Progenitor cell of endocrine pancreas (in vitro differentiated cells): ENCODE data around the gene B4GALT3. TPM values are rescaled to one million over a fixed set of nuclear protein-coding genes. Genes with fewer than 3 reads are reported as not detected.

Experiments
- DNase-seq: peaks from one replicate; pipeline ENCODE4 v3.0.0; 2021; ENCODE audit warnings: low spot score; ENCODE audit not compliant: unreplicated experiment
- H3K27ac Mint-ChIP-seq: 2 replicates; pipeline ENCODE4 v1.8.0; 2021; ENCODE audit warnings: mild to moderate bottlenecking, moderate library complexity, mixed read lengths
- H3K27me3 Mint-ChIP-seq: 2 replicates; pipeline ENCODE4 v1.8.0; 2021; ENCODE audit warnings: mixed read lengths
- H3K36me3 Mint-ChIP-seq: 2 replicates; pipeline ENCODE4 v1.8.0; 2022; ENCODE audit warnings: mixed read lengths; ENCODE audit not compliant: insufficient read depth
- H3K4me1 Mint-ChIP-seq: 2 replicates; pipeline ENCODE4 v1.8.0; 2021; ENCODE audit warnings: low read depth, mixed read lengths
- H3K4me3 Mint-ChIP-seq: 2 replicates; pipeline ENCODE4 v1.8.0; 2021; ENCODE audit warnings: low read depth, mild to moderate bottlenecking, moderate library complexity, mixed read lengths
- H3K9me3 Mint-ChIP-seq: 2 replicates; pipeline ENCODE4 v1.8.0; 2021; ENCODE audit warnings: low read depth, mixed read lengths
- total RNA-seq: library from RNA; stranded (reverse); gene quantifications from 2 replicates; pipeline ENCODE4 v1.2.1, GENCODE V29; 2021
- TF ChIP-seq, protein P1 (sequence below): fragments of 200-600 bp; sonication (generic); IDR thresholded peaks from one replicate; pipeline ENCODE4 v1.5.0; 2021; ENCODE audit warnings: antibody characterized with exemption, mild to moderate bottlenecking; ENCODE audit not compliant: unreplicated experiment

The B4GALT3 gene
- total RNA-seq, 1 donor from 2014 or later = 45.9 TPM

DNA sequence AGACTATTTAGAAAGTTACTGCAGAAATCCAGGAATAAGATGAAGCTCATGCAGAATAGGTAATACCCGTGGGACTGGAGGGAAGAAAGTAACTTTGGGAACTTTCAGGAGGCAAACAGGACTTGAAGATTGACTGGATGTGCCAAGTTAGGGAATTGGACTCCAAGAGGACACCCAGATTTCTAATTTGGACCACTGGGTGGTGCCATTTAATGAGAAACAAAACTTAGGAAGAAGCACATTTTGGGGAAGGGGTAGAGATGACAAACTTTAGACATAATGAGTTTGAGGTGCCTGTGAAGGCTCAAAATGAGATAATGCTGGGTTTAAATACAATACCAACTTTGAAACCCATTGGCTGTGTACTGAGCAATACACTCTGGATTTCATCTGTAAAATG lies 3.3 kb upstream of the B4GALT3 start:
- H3K27ac Mint-ChIP-seq = no peak overlapping the region
- H3K4me3 Mint-ChIP-seq = no peak overlapping the region
- TF ChIP-seq, protein P1, sequence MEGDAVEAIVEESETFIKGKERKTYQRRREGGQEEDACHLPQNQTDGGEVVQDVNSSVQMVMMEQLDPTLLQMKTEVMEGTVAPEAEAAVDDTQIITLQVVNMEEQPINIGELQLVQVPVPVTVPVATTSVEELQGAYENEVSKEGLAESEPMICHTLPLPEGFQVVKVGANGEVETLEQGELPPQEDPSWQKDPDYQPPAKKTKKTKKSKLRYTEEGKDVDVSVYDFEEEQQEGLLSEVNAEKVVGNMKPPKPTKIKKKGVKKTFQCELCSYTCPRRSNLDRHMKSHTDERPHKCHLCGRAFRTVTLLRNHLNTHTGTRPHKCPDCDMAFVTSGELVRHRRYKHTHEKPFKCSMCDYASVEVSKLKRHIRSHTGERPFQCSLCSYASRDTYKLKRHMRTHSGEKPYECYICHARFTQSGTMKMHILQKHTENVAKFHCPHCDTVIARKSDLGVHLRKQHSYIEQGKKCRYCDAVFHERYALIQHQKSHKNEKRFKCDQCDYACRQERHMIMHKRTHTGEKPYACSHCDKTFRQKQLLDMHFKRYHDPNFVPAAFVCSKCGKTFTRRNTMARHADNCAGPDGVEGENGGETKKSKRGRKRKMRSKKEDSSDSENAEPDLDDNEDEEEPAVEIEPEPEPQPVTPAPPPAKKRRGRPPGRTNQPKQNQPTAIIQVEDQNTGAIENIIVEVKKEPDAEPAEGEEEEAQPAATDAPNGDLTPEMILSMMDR = no peak
- no peaks in the 10 kb centered on the region for H3K9me3 Mint-ChIP-seq
- H3K4me1 Mint-ChIP-seq = peaks cover 17% of the 10 kb centered on the region
- H3K36me3 Mint-ChIP-seq = peaks cover under 1% of the 10 kb centered on the region
- no peaks in the 10 kb centered on the region for H3K27me3 Mint-ChIP-seq
- no peak for DNase-seq

DNA sequence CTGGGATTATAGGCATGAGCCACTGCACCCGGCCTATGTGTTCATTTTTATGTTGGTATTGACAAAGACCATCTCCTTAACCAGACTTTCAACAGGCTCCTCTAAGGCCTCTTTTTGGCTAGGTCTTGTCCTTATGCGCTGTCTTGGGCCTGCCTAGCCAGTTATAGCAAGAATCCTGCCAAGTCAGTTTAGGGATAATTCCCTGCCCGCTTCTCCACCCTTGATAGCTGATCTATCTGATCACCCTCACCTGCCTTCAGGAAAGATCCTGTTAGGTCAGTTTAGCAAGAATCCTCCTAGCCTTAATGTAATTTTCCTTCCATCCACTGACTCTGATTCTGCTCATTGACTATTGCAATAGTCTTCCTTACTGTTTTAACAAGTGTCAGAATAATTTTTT lies 2.4 kb upstream of the B4GALT3 start:
- no peak for DNase-seq
- no peaks in the 10 kb centered on the region for H3K9me3 Mint-ChIP-seq
- H3K27ac Mint-ChIP-seq = no peak overlapping the region
- H3K4me3 Mint-ChIP-seq = no peak overlapping the region
- peaks cover 3% of the 10 kb centered on the region for H3K36me3 Mint-ChIP-seq
- peaks cover 17% of the 10 kb centered on the region for H3K4me1 Mint-ChIP-seq
- H3K27me3 Mint-ChIP-seq = no peaks in the 10 kb centered on the region
- TF ChIP-seq, protein P1 = no peak

- H3K36me3 Mint-ChIP-seq = peaks cover 9% of the 10 kb centered on the region
- H3K4me3 Mint-ChIP-seq = peak overlapping the region; percentile 97
- DNase-seq = no peak
- H3K27ac Mint-ChIP-seq = peak overlapping the region; percentile 98
- no peaks in the 10 kb centered on the region for H3K27me3 Mint-ChIP-seq
- H3K9me3 Mint-ChIP-seq = no peaks in the 10 kb centered on the region
- peaks cover 17% of the 10 kb centered on the region for H3K4me1 Mint-ChIP-seq
- TF ChIP-seq, protein P1 = no peak
Observed at GRCh38 chr1:161177936-161178244, 583 bp upstream of the B4GALT3 start.

GRCh38 chr1:161176468-161177111 lies 717 bp downstream of the B4GALT3 start:
- no peak for DNase-seq
- Mint-ChIP-seq H3K36me3 (peaks cover 15% of the 10 kb centered on the region), H3K9me3 (no peaks in the 10 kb centered on the region), H3K27me3 (no peaks in the 10 kb centered on the region), H3K4me1 (peaks cover 17% of the 10 kb centered on the region), H3K4me3 (peak overlapping the region; percentile 97), H3K27ac (peak overlapping the region; percentile 98)
- TF ChIP-seq, protein P1 = no peak

- TF ChIP-seq, protein P1 = no peak
- Mint-ChIP-seq H3K9me3 (no peaks in the 10 kb centered on the region), H3K4me1 (peaks cover 17% of the 10 kb centered on the region), H3K27ac (peak overlapping the region; percentile 98), H3K27me3 (no peaks in the 10 kb centered on the region), H3K4me3 (peak overlapping the region; percentile 97), H3K36me3 (peaks cover 16% of the 10 kb centered on the region)
- no peak for DNase-seq
Observed at GRCh38 chr1:161175771-161176453, 1.4 kb downstream of the B4GALT3 start.
